ENCODE data around the gene NR1I3. TPM values are rescaled to one million over a fixed set of nuclear protein-coding genes. Genes with fewer than 3 reads are reported as not detected.

Gene NR1I3, protein sequence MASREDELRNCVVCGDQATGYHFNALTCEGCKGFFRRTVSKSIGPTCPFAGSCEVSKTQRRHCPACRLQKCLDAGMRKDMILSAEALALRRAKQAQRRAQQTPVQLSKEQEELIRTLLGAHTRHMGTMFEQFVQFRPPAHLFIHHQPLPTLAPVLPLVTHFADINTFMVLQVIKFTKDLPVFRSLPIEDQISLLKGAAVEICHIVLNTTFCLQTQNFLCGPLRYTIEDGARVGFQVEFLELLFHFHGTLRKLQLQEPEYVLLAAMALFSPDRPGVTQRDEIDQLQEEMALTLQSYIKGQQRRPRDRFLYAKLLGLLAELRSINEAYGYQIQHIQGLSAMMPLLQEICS
- not detected in 2 replicates for total RNA-seq (ENCODE audit: low replicate concordance)

DNA sequence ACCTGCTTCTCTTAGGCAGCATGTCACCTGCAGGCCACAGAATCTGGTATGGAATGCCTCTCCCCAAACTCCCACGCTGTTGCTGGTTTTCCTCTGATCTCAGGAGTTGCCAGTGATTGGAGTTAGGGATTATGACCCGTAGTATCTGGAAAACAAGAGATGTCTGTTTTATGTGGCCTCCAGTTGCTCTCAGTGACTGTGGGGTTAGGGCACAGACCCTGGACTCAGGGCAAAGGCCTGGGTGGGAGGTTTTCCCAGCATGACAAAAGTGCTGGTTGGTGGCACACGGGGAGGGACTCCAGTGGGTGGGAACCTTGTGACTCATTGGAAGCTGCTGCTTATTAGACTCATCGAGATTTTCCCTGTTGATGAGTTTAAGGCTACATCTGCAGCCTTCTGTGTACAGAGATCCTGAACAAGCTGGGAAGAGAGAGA is at the start of gene NR1I3:
TSS of gene NR1I3 (minus strand) at position 165 of the 435 bp plus-strand sequence. CDS start 1,638 bp downstream, outside the sequence.
- Mint-ChIP-seq H3K9me3 (no peaks in the 10 kb centered on the region), H3K36me3 (no peaks in the 10 kb centered on the region)

DNA sequence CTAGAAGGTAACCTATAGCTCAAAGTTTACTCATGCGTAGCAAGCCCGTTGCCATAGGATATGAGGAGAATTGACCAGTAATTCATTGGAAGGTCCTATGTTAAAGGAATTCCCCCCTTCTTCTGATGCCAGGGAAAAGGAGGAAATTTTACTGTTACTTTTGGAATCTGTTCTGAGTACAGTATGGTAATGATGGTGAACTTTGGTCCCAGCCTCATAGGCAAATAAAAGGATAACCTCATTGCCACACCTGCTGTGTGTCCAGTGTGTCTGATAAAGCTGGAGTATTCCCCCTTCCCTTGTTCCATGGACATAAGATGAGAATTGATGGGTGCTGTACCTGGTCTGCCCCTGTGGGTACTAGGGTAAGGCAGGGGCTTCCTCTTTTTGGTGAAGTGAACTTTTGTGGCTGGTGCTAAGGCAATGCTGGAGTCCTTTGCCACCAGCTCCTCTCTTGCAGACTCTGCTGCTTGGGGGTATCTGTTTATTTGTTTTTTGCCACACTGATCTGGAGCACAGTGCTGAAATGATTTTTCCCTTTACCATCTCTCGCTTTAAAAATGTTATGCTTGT is 49.6 kb upstream of the NR1I3 start:
- H3K27me3 ChIP-seq: peaks cover 12% of the 10 kb centered on the region
- H3K4me3 ChIP-seq: no peak overlapping the region
- Mint-ChIP-seq H3K4me3 (no peak overlapping the region), H3K9me3 (peaks cover 6% of the 10 kb centered on the region), H3K4me1 (peaks cover 35% of the 10 kb centered on the region), H3K27me3 (ENCODE audit: insufficient read depth, low read depth) (peaks cover 9% of the 10 kb centered on the region), H3K36me3 (no peaks in the 10 kb centered on the region), H3K27ac (no peak overlapping the region)
- no peaks in the 10 kb centered on the region for H3K36me3 ChIP-seq
- no peaks in the 10 kb centered on the region for H3F3A ChIP-seq (ENCODE audit: low read depth)
- H3K9me3 ChIP-seq (ENCODE audit: low read depth): no peaks in the 10 kb centered on the region
- H4K20me1 ChIP-seq (ENCODE audit: low read depth): no peaks in the 10 kb centered on the region
- DNase-seq (ENCODE audit: low spot score): no peak
- H3K4me2 ChIP-seq: no peak overlapping the region
- TF ChIP-seq EZH2 (IDR thresholded peaks at IDR 0.05) (no peak), EZH2phosphoT487 (IDR thresholded peaks at IDR 0.05) (no peak)
- H2AFZ ChIP-seq (replicated peaks): no peak overlapping the region
- H3K9ac ChIP-seq: no peak overlapping the region
- H3K4me1 ChIP-seq: peaks cover 9% of the 10 kb centered on the region
- H3K79me2 ChIP-seq (ENCODE audit: low read depth): no peaks in the 10 kb centered on the region
- H3K27ac ChIP-seq: no peak overlapping the region

More for the DNA sequence above, at the start of gene NR1I3:
- Mint-ChIP-seq H3K4me1 (peaks cover 3% of the 10 kb centered on the region), H3K27ac (no peak within 1 kb of the TSS), H3K27me3 (ENCODE audit: insufficient read depth, low read depth) (peaks cover 8% of the 10 kb centered on the region), H3K4me3 (no peak within 1 kb of the TSS)
- no peak for DNase-seq (ENCODE audit: low spot score)
- TF ChIP-seq, protein P1, sequence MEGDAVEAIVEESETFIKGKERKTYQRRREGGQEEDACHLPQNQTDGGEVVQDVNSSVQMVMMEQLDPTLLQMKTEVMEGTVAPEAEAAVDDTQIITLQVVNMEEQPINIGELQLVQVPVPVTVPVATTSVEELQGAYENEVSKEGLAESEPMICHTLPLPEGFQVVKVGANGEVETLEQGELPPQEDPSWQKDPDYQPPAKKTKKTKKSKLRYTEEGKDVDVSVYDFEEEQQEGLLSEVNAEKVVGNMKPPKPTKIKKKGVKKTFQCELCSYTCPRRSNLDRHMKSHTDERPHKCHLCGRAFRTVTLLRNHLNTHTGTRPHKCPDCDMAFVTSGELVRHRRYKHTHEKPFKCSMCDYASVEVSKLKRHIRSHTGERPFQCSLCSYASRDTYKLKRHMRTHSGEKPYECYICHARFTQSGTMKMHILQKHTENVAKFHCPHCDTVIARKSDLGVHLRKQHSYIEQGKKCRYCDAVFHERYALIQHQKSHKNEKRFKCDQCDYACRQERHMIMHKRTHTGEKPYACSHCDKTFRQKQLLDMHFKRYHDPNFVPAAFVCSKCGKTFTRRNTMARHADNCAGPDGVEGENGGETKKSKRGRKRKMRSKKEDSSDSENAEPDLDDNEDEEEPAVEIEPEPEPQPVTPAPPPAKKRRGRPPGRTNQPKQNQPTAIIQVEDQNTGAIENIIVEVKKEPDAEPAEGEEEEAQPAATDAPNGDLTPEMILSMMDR (IDR thresholded peaks at IDR 0.05): no peak
- TF ChIP-seq EZH2phosphoT487 (IDR thresholded peaks at IDR 0.05): no peak
- H3K79me2 ChIP-seq (ENCODE audit: low read depth): no peaks in the 10 kb centered on the region
- no peaks in the 10 kb centered on the region for H3K36me3 ChIP-seq
- no peaks in the 10 kb centered on the region for H3K4me1 ChIP-seq
- no peaks in the 10 kb centered on the region for H3K27me3 ChIP-seq
- no peak within 1 kb of the TSS for H3K4me2 ChIP-seq
- no peak within 1 kb of the TSS for H3K27ac ChIP-seq
- H3K4me3 ChIP-seq: no peak within 1 kb of the TSS
- no peak within 1 kb of the TSS for H2AFZ ChIP-seq (replicated peaks)
- no peaks in the 10 kb centered on the region for H3K9me3 ChIP-seq (ENCODE audit: low read depth)
- no peaks in the 10 kb centered on the region for H3F3A ChIP-seq (ENCODE audit: low read depth)
- H3K9ac ChIP-seq: no peak within 1 kb of the TSS
- no peaks in the 10 kb centered on the region for H4K20me1 ChIP-seq (ENCODE audit: low read depth)

DNA sequence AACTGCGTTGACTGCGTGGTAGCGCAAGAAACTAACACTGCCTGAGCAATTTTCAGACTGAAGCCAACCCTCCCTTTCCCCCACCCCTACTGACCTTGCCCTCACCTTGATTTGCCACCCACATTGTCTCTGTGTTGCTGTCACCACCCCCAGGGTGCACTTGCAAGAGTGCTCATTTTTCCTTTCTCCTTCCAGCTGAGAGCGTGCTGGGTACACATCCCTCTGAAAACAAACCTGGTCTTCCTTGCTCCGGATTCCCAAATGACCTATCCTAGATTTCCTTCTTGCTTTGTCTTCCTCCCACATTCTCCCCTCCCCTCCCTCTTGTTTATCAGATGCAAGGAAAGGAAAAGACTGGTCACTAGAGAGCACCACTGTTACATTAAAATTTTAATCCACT is 47.5 kb upstream of the NR1I3 start:
- peaks cover 8% of the 10 kb centered on the region for H3K27me3 Mint-ChIP-seq (ENCODE audit: insufficient read depth, low read depth)
- no peak for DNase-seq (ENCODE audit: low spot score)

More for the DNA sequence above, 47.5 kb upstream of the NR1I3 start:
- Histone ChIP-seq H2AFZ (replicated peaks) (no peak overlapping the region), H3K4me1 (peaks cover 9% of the 10 kb centered on the region), H4K20me1 (ENCODE audit: low read depth) (no peaks in the 10 kb centered on the region), H3F3A (ENCODE audit: low read depth) (no peaks in the 10 kb centered on the region), H3K27me3 (peaks cover 12% of the 10 kb centered on the region), H3K9ac (no peak overlapping the region), H3K4me2 (no peak overlapping the region), H3K36me3 (no peaks in the 10 kb centered on the region), H3K9me3 (ENCODE audit: low read depth) (no peaks in the 10 kb centered on the region), H3K27ac (no peak overlapping the region), H3K4me3 (no peak overlapping the region), H3K79me2 (ENCODE audit: low read depth) (no peaks in the 10 kb centered on the region)
- Mint-ChIP-seq H3K4me1 (peaks cover 35% of the 10 kb centered on the region), H3K4me3 (peak overlapping the region; percentile 16), H3K36me3 (no peaks in the 10 kb centered on the region), H3K27ac (no peak overlapping the region), H3K9me3 (peaks cover 8% of the 10 kb centered on the region)
- TF ChIP-seq EZH2 (IDR thresholded peaks at IDR 0.05) (no peak), EZH2phosphoT487 (IDR thresholded peaks at IDR 0.05) (no peak)
- TF ChIP-seq, protein P1 (IDR thresholded peaks at IDR 0.05): no peak

Measured in neural progenitor cell (in vitro differentiated cells).